ENCODE measurements around the gene SSB. TPM values are rescaled to one million over a fixed set of nuclear protein-coding genes. Genes with fewer than 3 reads are reported as not detected.

The SSB gene
- polyA plus RNA-seq, 1 donor from 2014 or later, result 214 TPM

DNA sequence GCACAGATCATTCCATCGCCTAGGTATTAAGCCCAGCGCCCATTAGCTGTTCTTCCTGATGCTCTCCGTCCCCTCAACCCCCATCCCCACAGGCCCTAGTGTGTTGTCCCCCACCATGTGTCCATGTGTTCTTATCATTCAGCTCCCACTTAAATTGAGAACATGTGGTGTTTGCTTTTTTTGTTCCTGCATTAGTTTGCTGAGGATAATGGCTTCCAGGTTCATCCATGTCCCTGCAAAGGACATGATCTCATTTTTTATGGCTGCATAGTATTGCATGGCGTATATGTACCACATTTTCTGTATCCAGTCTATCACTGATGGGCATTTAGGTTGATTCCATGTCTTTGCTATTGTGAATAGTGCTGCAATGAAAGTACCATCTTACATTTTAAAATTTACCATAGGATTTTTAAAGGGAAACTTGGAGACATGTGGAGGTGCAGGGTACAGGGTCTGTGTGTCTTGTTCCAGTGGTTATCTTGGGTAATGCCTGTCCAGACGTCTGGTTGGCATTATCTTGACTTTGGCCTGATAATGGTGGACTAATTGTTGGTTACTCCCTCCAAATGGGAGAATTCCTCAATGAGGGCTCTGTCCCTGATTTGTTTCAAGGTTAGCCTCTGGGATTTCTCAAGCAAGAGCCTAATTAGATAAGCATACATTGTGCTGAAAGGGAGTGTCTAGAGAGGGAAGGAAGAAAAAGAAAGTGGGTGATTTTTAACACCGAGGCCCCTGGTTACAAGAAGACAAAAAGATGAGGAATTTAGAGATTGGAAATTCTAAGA, 43.4 kb upstream of the SSB start:
- TF ChIP-seq RAD21 (conservative IDR thresholded peaks at IDR 0.05) (no peak), MXI1 (conservative IDR thresholded peaks at IDR 0.05; ENCODE audit: poor library complexity, severe bottlenecking) (no peak), SMC3 (conservative IDR thresholded peaks at IDR 0.05; ENCODE audit: poor library complexity) (no peak), POLR2AphosphoS5 (IDR thresholded peaks at IDR 0.05) (no peak), EZH2 (IDR thresholded peaks at IDR 0.05; ENCODE audit: borderline replicate concordance, insufficient read depth, low read length, poor library complexity, severe bottlenecking) (no peak), TAF1 (IDR thresholded peaks at IDR 0.05; ENCODE audit: low read depth) (no peak), EP300 (conservative IDR thresholded peaks at IDR 0.05; ENCODE audit: poor library complexity, severe bottlenecking) (no peak)
- TF ChIP-seq, protein P1, sequence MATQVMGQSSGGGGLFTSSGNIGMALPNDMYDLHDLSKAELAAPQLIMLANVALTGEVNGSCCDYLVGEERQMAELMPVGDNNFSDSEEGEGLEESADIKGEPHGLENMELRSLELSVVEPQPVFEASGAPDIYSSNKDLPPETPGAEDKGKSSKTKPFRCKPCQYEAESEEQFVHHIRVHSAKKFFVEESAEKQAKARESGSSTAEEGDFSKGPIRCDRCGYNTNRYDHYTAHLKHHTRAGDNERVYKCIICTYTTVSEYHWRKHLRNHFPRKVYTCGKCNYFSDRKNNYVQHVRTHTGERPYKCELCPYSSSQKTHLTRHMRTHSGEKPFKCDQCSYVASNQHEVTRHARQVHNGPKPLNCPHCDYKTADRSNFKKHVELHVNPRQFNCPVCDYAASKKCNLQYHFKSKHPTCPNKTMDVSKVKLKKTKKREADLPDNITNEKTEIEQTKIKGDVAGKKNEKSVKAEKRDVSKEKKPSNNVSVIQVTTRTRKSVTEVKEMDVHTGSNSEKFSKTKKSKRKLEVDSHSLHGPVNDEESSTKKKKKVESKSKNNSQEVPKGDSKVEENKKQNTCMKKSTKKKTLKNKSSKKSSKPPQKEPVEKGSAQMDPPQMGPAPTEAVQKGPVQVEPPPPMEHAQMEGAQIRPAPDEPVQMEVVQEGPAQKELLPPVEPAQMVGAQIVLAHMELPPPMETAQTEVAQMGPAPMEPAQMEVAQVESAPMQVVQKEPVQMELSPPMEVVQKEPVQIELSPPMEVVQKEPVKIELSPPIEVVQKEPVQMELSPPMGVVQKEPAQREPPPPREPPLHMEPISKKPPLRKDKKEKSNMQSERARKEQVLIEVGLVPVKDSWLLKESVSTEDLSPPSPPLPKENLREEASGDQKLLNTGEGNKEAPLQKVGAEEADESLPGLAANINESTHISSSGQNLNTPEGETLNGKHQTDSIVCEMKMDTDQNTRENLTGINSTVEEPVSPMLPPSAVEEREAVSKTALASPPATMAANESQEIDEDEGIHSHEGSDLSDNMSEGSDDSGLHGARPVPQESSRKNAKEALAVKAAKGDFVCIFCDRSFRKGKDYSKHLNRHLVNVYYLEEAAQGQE (IDR thresholded peaks at IDR 0.05; ENCODE audit: borderline replicate concordance), result no peak
- TF ChIP-seq, protein P2, sequence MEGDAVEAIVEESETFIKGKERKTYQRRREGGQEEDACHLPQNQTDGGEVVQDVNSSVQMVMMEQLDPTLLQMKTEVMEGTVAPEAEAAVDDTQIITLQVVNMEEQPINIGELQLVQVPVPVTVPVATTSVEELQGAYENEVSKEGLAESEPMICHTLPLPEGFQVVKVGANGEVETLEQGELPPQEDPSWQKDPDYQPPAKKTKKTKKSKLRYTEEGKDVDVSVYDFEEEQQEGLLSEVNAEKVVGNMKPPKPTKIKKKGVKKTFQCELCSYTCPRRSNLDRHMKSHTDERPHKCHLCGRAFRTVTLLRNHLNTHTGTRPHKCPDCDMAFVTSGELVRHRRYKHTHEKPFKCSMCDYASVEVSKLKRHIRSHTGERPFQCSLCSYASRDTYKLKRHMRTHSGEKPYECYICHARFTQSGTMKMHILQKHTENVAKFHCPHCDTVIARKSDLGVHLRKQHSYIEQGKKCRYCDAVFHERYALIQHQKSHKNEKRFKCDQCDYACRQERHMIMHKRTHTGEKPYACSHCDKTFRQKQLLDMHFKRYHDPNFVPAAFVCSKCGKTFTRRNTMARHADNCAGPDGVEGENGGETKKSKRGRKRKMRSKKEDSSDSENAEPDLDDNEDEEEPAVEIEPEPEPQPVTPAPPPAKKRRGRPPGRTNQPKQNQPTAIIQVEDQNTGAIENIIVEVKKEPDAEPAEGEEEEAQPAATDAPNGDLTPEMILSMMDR (IDR thresholded peaks at IDR 0.05; ENCODE audit: poor library complexity, severe bottlenecking), result no peak
- Histone ChIP-seq H3K4me2 (ENCODE audit: low read length) (no peak overlapping the region), H4K20me1 (ENCODE audit: insufficient read depth) (no peaks in the 10 kb centered on the region), H2AFZ (ENCODE audit: low read depth, low read length) (no peak overlapping the region), H3K79me2 (replicated peaks; ENCODE audit: insufficient read depth, low read length) (peaks cover 3% of the 10 kb centered on the region), H3K9ac (ENCODE audit: low read length) (no peak overlapping the region), H3K27ac (ENCODE audit: low read length) (no peak overlapping the region), H3K36me3 (ENCODE audit: insufficient read depth, low read length) (peaks cover 4% of the 10 kb centered on the region), H3K9me3 (ENCODE audit: low read length) (no peaks in the 10 kb centered on the region), H3K4me3 (ENCODE audit: low read length) (no peak overlapping the region), H3F3A (ENCODE audit: insufficient read depth, low read length, poor library complexity, severe bottlenecking) (no peaks in the 10 kb centered on the region), H3K27me3 (ENCODE audit: insufficient read depth, low read depth, low read length) (no peaks in the 10 kb centered on the region), H3K9me2 (ENCODE audit: insufficient read depth, low read length) (no peaks in the 10 kb centered on the region)

DNA sequence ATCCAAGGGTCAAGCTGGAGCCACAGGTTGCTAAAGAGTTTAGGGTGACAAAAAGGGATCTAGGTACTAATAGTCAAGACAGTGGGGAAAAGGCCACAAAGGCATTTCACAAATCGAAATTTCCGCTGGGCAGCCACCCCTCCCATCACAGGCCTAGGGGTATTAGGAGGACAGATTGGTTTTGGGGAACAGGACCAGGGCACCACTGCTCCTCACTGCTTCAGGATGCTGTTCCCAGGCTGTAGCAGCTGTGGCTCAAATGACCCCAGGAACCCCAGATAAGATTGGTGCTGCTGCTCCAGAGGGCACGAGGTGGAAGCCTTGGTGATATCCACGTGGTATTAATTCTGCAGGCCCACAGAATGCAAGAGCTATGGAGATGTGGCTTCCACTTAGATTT, 42.3 kb upstream of the SSB start:
- H3K79me2 ChIP-seq (replicated peaks; ENCODE audit: insufficient read depth, low read length), result no peaks in the 10 kb centered on the region
- no peak for TF ChIP-seq SMC3 (conservative IDR thresholded peaks at IDR 0.05; ENCODE audit: poor library complexity)
- H3K9me2 ChIP-seq (ENCODE audit: insufficient read depth, low read length), result no peaks in the 10 kb centered on the region
- no peak overlapping the region for H3K27ac ChIP-seq (ENCODE audit: low read length)
- H3K9ac ChIP-seq (ENCODE audit: low read length), result no peak overlapping the region
- no peaks in the 10 kb centered on the region for H4K20me1 ChIP-seq (ENCODE audit: insufficient read depth)
- no peak overlapping the region for H3K4me2 ChIP-seq (ENCODE audit: low read length)
- H3K4me3 ChIP-seq (ENCODE audit: low read length), result no peak overlapping the region
- H2AFZ ChIP-seq (ENCODE audit: low read depth, low read length), result no peak overlapping the region
- H3K27me3 ChIP-seq (ENCODE audit: insufficient read depth, low read depth, low read length), result no peaks in the 10 kb centered on the region
- peaks cover 4% of the 10 kb centered on the region for H3K36me3 ChIP-seq (ENCODE audit: insufficient read depth, low read length)
- no peaks in the 10 kb centered on the region for H3F3A ChIP-seq (ENCODE audit: insufficient read depth, low read length, poor library complexity, severe bottlenecking)
- no peaks in the 10 kb centered on the region for H3K9me3 ChIP-seq (ENCODE audit: low read length)

All from neural cell (in vitro differentiated cells).